ENCODE data around the gene STKLD1. TPM values are rescaled to one million over a fixed set of nuclear protein-coding genes. Genes with fewer than 3 reads are reported as not detected.
"Not testable (repeated sequence)": the region's sequence is repeated elsewhere in the genome, so short reads cannot be mapped to it uniquely, and the experiment has no call there.

Gene STKLD1
- polyA plus RNA-seq (2013, experiment 1 of 2): 1.9 TPM
- polyA plus RNA-seq (2013, experiment 2 of 2): 1.6 TPM

- Histone ChIP-seq H3K9me3 (replicated peaks in 1 of 2; ENCODE audit: control insufficient read depth in 2 of 2, insufficient read depth in 1 of 2, low read depth in 1 of 2, low read length in 2 of 2) (peaks cover 0 to 10% of the 10 kb centered on the region in 2 donors), H2BK120ac (ENCODE audit: low read depth, low read length) (no peak within 1 kb of the TSS), H2AFZ (ENCODE audit: low read length) (peak within 1 kb of the TSS; percentile 97), H4K8ac (ENCODE audit: low read depth, low read length) (peak within 1 kb of the TSS; percentile 25), H2BK5ac (ENCODE audit: low read length) (peak within 1 kb of the TSS; percentile 2), H4K91ac (ENCODE audit: low read depth, low read length, poor library complexity) (no peak within 1 kb of the TSS), H3K79me1 (ENCODE audit: low read depth, low read length) (peaks cover 12% of the 10 kb centered on the region), H3K4me3 (ENCODE audit: low read length in 2 of 2) (peak within 1 kb of the TSS; percentile 90 to 99), H2BK12ac (ENCODE audit: low read length) (no peak within 1 kb of the TSS), H3K36me3 (replicated peaks in 1 of 2; ENCODE audit: control insufficient read depth in 2 of 2, insufficient read depth in 2 of 2, low read length in 2 of 2) (peaks cover 5 to 31% of the 10 kb centered on the region in 2 donors), H3K9ac (ENCODE audit: low read depth, low read length, poor library complexity) (peak within 1 kb of the TSS; percentile 97), H3K18ac (ENCODE audit: low read length) (peak within 1 kb of the TSS; percentile 95), H2AK5ac (ENCODE audit: low read depth, low read length) (peak within 1 kb of the TSS; percentile 95), H2BK15ac (ENCODE audit: low read length) (no peak within 1 kb of the TSS), H3K27ac (replicated peaks; ENCODE audit: low read length) (peak within 1 kb of the TSS; percentile 69), H3K23ac (ENCODE audit: low read depth, low read length, poor library complexity) (peak within 1 kb of the TSS; percentile 87), H3K4me1 (ENCODE audit: control insufficient read depth in 2 of 2, insufficient read depth in 1 of 2, low read depth in 1 of 2, low read length in 2 of 2) (peaks cover 2 to 7% of the 10 kb centered on the region in 2 donors), H3K4me2 (ENCODE audit: insufficient read depth, low read length, poor library complexity, severe bottlenecking) (peak within 1 kb of the TSS; percentile 67), H3K14ac (ENCODE audit: low read length) (peak within 1 kb of the TSS; percentile 92), H3K27me3 (ENCODE audit: control insufficient read depth in 3 of 3, insufficient read depth in 3 of 3, low read depth in 1 of 3, low read length in 3 of 3) (peaks cover 0 to 1% (median 0%) of the 10 kb centered on the region in 3 experiments), H3K4ac (ENCODE audit: low read length) (no peak within 1 kb of the TSS)
- DNase-seq (ENCODE audit: low spot score): peak; percentile 96
- WGBS, 2 donors (ENCODE audit: extremely low coverage in 2 of 2, insufficient read length in 2 of 2, insufficient replicate concordance in 1 of 2): no CpG with 5 or more reads among the region's 120 CpGs
Observed at GRCh38 chr9:133375724-133376654, at the start of gene STKLD1, which contains the start of gene SURF4. Gene STKLD1 (plus strand): TSS chr9:133376366. CDS start chr9:133376474, 108 bp downstream. Gene SURF4 (minus strand): TSS chr9:133376060. CDS start chr9:133375969, 91 bp downstream.

GRCh38 chr9:133327021-133327420 lies 49.1 kb upstream of the STKLD1 start:
- not testable (repeated sequence) for H3K4ac ChIP-seq (ENCODE audit: low read length); H3K4me2 ChIP-seq (ENCODE audit: insufficient read depth, low read length, poor library complexity, severe bottlenecking); H4K8ac ChIP-seq (ENCODE audit: low read depth, low read length); H2BK5ac ChIP-seq (ENCODE audit: low read length); H2BK12ac ChIP-seq (ENCODE audit: low read length); H3K27me3 ChIP-seq (ENCODE audit: control insufficient read depth in 3 of 3, insufficient read depth in 3 of 3, low read depth in 1 of 3, low read length in 3 of 3); H3K4me1 ChIP-seq (ENCODE audit: control insufficient read depth in 2 of 2, insufficient read depth in 1 of 2, low read depth in 1 of 2, low read length in 2 of 2); H2AFZ ChIP-seq (ENCODE audit: low read length); H2BK120ac ChIP-seq (ENCODE audit: low read depth, low read length); DNase-seq (ENCODE audit: low spot score); H2BK15ac ChIP-seq (ENCODE audit: low read length); H3K23ac ChIP-seq (ENCODE audit: low read depth, low read length, poor library complexity); H3K9me3 ChIP-seq (replicated peaks in 1 of 2; ENCODE audit: control insufficient read depth in 2 of 2, insufficient read depth in 1 of 2, low read depth in 1 of 2, low read length in 2 of 2); H2AK5ac ChIP-seq (ENCODE audit: low read depth, low read length); H3K27ac ChIP-seq (replicated peaks; ENCODE audit: low read length); H3K14ac ChIP-seq (ENCODE audit: low read length); H3K4me3 ChIP-seq (ENCODE audit: low read length in 2 of 2); H3K18ac ChIP-seq (ENCODE audit: low read length); H4K91ac ChIP-seq (ENCODE audit: low read depth, low read length, poor library complexity); H3K9ac ChIP-seq (ENCODE audit: low read depth, low read length, poor library complexity); H3K79me1 ChIP-seq (ENCODE audit: low read depth, low read length)
- no CpG with 5 or more reads among the region's 6 CpGs for WGBS, 2 donors (ENCODE audit: extremely low coverage in 2 of 2, insufficient read length in 2 of 2, insufficient replicate concordance in 1 of 2)
- H3K36me3 ChIP-seq (replicated peaks in 1 of 2; ENCODE audit: control insufficient read depth in 2 of 2, insufficient read depth in 2 of 2, low read length in 2 of 2): peaks cover 13 to 25% of the 10 kb centered on the region in 2 donors

GRCh38 chr9:133327834-133328484 lies 48.2 kb upstream of the STKLD1 start:
- WGBS, 2 donors (ENCODE audit: extremely low coverage in 2 of 2, insufficient read length in 2 of 2, insufficient replicate concordance in 1 of 2): no CpG with 5 or more reads among the region's 10 CpGs
- H2BK5ac ChIP-seq (ENCODE audit: low read length): peak overlapping the region; percentile 55

More at GRCh38 chr9:133327834-133328484, 48.2 kb upstream of the STKLD1 start:
- Histone ChIP-seq H3K23ac (ENCODE audit: low read depth, low read length, poor library complexity) (no peak overlapping the region), H2BK12ac (ENCODE audit: low read length) (no peak overlapping the region), H2AK5ac (ENCODE audit: low read depth, low read length) (peak overlapping the region; percentile 24), H4K8ac (ENCODE audit: low read depth, low read length) (no peak overlapping the region), H3K36me3 (replicated peaks in 1 of 2; ENCODE audit: control insufficient read depth in 2 of 2, insufficient read depth in 2 of 2, low read length in 2 of 2) (peaks cover 22 to 35% of the 10 kb centered on the region in 2 donors), H3K4me1 (ENCODE audit: control insufficient read depth in 2 of 2, insufficient read depth in 1 of 2, low read depth in 1 of 2, low read length in 2 of 2) (no peaks in the 10 kb centered on the region), H3K27me3 (ENCODE audit: control insufficient read depth in 3 of 3, insufficient read depth in 3 of 3, low read depth in 1 of 3, low read length in 3 of 3) (no peaks in the 10 kb centered on the region), H3K14ac (ENCODE audit: low read length) (no peak overlapping the region), H3K9ac (ENCODE audit: low read depth, low read length, poor library complexity) (no peak overlapping the region), H2BK15ac (ENCODE audit: low read length) (no peak overlapping the region), H3K27ac (replicated peaks; ENCODE audit: low read length) (no peak overlapping the region), H4K91ac (ENCODE audit: low read depth, low read length, poor library complexity) (no peak overlapping the region), H3K18ac (ENCODE audit: low read length) (no peak overlapping the region), H3K9me3 (replicated peaks in 1 of 2; ENCODE audit: control insufficient read depth in 2 of 2, insufficient read depth in 1 of 2, low read depth in 1 of 2, low read length in 2 of 2) (peaks cover 7 to 8% of the 10 kb centered on the region in 2 donors), H3K4me2 (ENCODE audit: insufficient read depth, low read length, poor library complexity, severe bottlenecking) (no peak overlapping the region), H2AFZ (ENCODE audit: low read length) (no peak overlapping the region), H2BK120ac (ENCODE audit: low read depth, low read length) (no peak overlapping the region), H3K4me3 (ENCODE audit: low read length in 2 of 2) (no peak overlapping the region), H3K4ac (ENCODE audit: low read length) (no peak overlapping the region), H3K79me1 (ENCODE audit: low read depth, low read length) (peaks cover 1% of the 10 kb centered on the region)
- no peak for DNase-seq (ENCODE audit: low spot score)

All from neuronal stem cell (in vitro differentiated cells).